A549 treated with AZD2906 at 1 μM for 4 hours (cell line): ENCODE measurements around the gene OR5B2. TPM values are rescaled to one million over a fixed set of nuclear protein-coding genes. Genes with fewer than 3 reads are reported as not detected.

ENCODE experiments used
- total RNA-seq: library from RNA; stranded (reverse); fragments of 200-300 nt; extraction: Qiagen RNA extraction; gene quantifications from 5 replicates; pipeline ENCODE4 v1.2.3, GENCODE V29; 2022

OR5B2 gene
- total RNA-seq, result not detected in 5 replicates

GRCh38 chr11:58428021-58428420 is at the start of gene OR5B2:
OR5B2 (minus strand) TSS chr11:58428121; CDS start chr11:58423261, 4,860 bp downstream.

GRCh38 chr11:58442136-58442535 is 14.2 kb upstream of the OR5B2 start, which contains the start of gene OR5B12:
OR5B12 (minus strand) TSS chr11:58442236; CDS start chr11:58440151, 2,085 bp downstream.

DNA sequence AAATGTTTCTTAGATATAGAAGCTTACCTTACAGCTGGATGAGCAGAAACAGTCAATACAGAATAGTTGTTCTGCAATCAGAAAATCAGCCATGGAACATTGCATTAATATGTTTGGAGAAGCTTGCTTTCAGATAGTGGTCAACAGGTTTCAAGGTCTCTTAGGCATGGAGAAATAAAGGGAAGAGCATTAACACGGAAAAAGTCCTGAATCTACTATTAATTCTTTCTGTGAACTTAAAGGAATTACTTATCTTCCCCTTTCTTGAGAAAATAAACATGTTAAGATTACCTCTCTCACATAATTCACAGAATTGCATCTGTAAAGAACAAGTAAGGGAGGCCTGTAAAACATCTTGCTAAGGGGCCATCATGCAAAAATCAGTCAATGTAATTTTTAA is 21.1 kb downstream of the OR5B2 start, which contains the start of gene OR5B3:
Gene OR5B3, minus strand, starts transcription at position 101 of the 400 bp plus-strand sequence. CDS start 3,465 bp downstream, outside the sequence.

Other genes with a start within 250 kb of the OR5B2 start
- gene OR9Q2, start 239.1 kb downstream of the OR5B2 start, total RNA-seq, result not detected in 5 replicates
- not detected in 5 replicates for gene OR1S2, start 224.0 kb downstream of the OR5B2 start, total RNA-seq
- gene OR1S1, start 215.4 kb downstream of the OR5B2 start, total RNA-seq, result not detected in 5 replicates
- not detected in 5 replicates for gene OR10Q1, start 199.2 kb downstream of the OR5B2 start, total RNA-seq
- gene OR10W1, start 159.9 kb downstream of the OR5B2 start, total RNA-seq, result not detected in 5 replicates
- gene OR5B17, start 69.1 kb downstream of the OR5B2 start, total RNA-seq, result not detected in 5 replicates
- gene OR5B3, start 21.2 kb downstream of the OR5B2 start, total RNA-seq, result not detected in 5 replicates
- not detected in 5 replicates for gene OR5B12, start 14.1 kb upstream of the OR5B2 start, total RNA-seq
- not detected in 5 replicates for gene OR5B21, start 80.0 kb upstream of the OR5B2 start, total RNA-seq
- 1.7 to 2.7 TPM (median 2.0 TPM) in 5 replicates for gene LPXN, start 147.7 kb upstream of the OR5B2 start, total RNA-seq
- 30.8 to 43.4 TPM (median 34.9 TPM) in 5 replicates for gene ZFP91, start 150.9 kb upstream of the OR5B2 start, total RNA-seq
- 0.96 to 1.3 TPM (median 1.2 TPM) in 5 replicates for gene CNTF, start 194.5 kb upstream of the OR5B2 start, total RNA-seq